CD4-positive, alpha-beta T cell treated with Interleukin-6 at 100 ng/mL for 8 hours (primary cell): Measurements from ENCODE around the gene LCLAT1.
"Not testable (repeated sequence)": the region's sequence is repeated elsewhere in the genome, so short reads cannot be mapped to it uniquely, and the experiment has no call there.

ENCODE experiments used
- DNase-seq: peaks from one replicate; pipeline ENCODE4 v3.0.0-alpha.2; 2020; ENCODE audit warnings: mixed read lengths, low spot score

Gene LCLAT1

DNA sequence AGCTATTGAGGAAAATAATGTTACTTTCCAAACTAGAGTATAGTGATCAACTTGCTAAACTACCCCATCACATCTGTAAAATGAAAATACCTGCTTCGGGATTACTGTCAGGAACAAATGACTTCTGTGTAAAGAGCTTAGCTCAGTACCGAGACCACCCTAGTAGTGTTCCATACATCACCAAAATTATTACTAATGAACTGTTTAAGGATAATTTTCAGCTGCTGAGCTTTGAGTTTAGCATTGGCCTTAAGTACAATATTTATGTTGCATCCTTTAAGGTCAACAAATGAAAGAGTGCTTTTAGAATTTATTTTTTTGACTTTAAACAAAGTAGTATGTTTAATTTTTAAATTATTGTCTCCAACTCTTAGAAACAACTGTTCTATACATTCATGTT lies 144.1 kb downstream of the LCLAT1 start:
- DNase-seq: no peak

DNA sequence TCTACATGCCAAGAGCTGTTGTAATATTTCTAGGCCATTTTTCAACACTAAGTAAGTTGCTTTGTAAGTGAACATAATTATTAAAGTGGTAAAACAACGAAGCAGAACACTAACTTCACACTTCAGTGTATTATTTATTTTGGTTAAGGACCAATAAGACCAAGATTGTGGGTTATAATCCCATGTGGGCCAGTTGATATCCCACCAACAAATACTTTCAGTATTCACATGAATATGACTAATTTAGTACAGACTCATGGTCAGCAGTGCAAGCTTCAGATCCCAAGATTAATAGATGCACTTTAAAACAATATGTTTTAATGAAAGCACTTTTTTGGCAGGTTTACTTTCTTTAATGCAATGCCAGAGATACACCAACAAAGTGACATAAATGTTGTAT lies 154.3 kb downstream of the LCLAT1 start:
- DNase-seq: no peak

DNA sequence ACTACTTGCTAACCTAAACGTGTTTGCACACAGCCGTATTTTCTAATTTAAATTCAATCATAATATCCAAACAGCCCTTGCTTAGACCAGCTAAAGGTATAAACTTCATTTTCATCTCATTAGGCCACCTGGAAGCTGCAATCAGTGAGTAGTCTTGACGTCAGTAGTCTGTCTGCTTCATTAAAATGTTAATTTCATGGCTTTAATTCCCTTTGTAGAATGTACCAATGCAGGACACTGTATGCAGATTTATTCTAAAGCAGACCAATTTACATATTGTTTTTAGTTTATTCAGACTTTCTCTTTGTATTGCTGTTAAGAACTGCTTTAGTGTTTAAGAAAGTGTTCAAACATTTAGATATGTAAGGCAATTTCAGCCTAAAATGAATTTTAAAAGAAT lies 158.2 kb downstream of the LCLAT1 start:
- DNase-seq: no peak

DNA sequence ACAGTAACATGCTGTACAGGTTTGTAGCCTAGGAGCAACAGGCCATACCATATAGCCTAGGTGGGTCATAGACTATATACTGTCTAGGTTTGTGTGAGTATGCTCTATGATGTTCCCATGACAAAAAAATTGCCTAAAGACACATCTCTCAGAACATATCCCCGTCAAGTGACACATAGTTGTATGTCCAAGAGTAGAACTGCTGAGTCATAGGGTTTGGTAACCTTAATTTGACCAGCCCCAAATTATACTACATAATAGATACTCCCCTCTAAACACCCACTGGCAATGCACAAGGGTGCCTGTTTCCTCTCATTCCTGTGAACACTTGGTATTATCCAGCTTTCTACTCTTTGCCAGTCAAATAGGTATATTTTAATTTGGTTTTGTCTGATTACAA lies 161.6 kb downstream of the LCLAT1 start:
- DNase-seq: no peak

DNA sequence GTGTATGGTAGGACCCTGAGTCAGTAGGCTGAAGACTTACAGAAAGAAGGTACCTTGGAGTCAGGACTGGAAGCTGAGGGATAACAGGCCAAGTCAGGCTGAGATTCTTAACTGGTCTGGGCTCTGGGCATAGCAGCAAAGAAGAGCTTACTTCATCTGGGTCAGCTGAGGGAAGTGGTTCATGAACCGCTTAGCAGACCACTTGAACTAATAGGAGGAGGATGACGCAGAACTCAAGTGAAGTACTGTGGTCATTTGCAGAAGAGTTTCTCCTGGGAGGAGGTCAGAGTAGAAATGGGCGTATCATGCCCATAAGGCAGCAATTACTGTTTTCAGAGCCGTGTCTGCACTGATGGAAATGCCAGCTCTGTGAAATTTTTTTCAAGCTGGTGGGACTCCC lies 164.5 kb downstream of the LCLAT1 start:
- no peak for DNase-seq

DNA sequence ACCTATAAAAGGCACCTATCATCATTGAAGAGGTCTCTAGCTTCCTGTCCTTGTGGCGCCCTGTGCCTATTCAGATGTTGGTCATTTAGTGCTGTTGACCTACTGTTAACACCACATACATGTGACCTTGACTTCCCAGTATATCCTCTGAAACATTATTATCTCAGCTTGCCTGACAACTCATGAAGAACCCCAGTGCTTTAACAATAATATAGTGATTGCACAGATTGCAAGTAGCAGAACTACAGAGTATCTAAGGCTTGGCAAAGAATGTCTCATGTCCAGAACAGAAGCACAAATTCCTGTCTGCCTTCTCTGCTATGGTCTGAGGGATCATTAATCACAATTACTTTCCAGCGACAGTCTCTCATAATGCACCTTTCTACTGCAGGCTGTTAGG lies 165.3 kb downstream of the LCLAT1 start:
- DNase-seq: no peak

DNA sequence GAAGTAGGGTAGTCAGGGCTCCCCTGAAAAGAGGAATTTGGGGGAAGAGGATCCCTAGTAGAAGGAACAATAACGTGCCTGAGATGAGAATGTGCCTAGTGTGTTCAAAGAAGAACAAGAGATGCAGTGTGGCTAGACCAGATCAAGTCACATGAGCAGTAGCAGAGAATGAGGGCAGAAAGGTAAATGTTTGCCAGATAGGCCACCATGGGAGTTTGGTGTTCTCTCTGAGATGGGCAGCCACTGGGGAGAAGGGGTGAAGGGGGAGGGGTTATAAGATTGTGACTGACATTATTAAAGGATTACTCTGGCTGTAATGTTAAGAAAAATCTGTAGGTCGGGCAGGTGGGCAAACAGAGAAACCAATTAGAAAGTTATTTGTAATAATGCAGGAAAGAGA lies 166.0 kb downstream of the LCLAT1 start:
- no peak for DNase-seq

DNA sequence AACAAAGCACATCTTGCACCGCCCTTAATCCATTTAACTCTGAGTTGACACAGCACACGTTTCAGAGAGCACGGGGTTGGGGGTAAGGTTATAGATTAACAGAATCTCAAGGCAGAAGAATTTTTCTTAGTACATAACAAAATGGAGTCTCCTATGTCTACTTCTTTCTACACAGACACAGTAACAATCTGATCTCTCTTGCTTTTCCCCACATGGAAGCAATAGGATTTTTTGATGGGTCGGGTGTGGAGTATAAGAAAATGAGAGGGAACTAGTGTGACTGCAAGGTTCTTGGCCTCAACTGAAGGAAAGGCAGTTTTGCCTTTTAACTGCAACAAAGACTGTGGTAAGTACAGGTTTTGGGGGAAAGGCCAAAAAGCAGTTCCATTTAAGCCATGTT lies 167.2 kb downstream of the LCLAT1 start:
- DNase-seq: not testable (repeated sequence)

DNA sequence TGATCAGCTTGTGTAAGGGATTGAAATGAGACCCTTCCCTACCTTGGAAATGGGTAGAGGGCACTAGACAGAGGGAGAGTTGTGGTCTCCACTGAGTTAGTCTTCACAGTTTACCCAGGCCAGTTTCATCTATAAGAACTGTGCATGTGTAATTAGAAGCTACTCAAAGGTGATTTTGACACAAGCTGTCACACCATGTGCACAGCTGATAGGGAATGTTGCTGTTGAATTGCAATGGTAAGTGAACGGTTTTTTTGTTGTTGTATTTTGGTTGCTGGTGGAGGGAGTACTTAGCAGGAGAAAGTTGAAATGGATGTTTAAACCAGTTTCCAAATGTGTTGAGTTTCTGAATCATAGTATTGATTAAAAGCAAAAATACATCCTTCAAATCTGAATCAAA lies 168.9 kb downstream of the LCLAT1 start:
- DNase-seq: no peak

DNA sequence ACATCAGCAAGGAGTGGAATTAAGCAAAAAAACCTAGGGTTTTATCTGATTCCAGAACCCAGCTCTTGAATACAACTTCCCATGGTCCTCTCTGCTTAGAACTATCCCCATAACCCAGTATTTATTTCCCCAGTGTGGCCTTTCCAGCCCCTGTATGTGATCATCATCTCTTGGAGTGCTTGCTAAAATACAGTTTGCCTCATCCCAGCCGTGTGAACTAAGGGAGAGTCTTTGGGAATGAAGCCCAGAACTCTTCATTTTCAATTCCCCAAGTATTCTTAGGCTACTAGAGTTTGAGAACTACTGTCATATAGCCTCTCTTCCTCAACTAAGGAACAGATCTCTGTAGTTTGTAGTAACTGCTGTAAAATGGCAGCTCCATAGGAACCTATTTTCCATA lies 173.1 kb downstream of the LCLAT1 start:
- DNase-seq: no peak

DNA sequence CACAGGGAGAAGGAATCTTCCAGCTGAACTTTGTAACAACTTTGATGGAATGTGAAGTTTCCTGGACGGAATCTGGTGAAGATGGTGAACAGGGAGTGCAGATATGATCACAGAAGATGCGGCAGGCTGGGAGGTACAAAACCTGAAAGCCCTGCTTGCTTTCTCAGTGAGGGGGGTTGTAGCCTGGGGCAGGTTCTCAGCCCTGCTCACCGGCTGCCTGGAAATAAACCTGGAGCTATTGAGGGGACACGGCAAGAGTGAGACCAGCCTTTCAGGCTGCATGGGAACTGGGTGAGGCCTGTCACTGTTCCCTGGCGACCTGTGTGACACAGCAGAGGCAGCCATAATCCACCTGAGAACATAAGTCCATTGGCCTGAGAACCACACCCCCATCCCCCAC lies 174.8 kb downstream of the LCLAT1 start:
- no peak for DNase-seq

DNA sequence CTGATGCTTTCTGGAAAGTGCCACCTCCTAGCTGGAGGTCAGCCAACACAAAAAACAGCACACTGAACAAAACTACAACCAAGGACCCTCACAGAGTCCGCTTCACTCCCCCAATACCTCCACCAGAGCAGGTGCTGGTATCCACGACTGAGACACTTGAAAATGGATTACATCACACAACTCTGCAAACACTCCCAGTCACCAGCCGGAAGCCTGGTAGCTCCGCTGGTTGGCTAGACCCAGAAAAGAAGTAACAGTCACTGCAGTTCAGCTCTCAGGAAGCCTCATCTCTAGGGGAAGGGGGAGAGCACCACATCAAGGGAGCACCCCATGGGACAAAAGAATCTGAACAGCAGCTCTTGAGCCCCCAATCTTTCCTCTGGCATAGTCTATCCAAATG lies 175.4 kb downstream of the LCLAT1 start:
- DNase-seq: no peak

DNA sequence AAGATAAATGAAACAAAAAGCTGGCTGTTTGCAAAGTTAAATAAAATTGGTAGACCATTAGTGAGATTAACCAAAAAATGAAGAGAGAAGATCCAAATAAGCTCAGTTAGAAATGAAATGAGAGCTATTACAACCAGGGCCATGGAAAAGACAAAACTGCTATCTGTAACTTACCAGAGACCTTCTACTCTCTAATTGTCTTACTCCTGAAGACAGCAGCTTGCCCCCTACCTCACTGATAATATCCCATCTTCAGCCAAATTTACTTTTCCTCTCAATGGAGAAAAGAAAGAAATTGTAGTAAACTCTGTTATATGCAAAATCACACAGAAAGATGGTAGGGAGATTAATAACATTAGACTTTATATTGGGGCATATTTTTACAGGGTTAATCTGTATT lies 178.2 kb downstream of the LCLAT1 start:
- no peak for DNase-seq

DNA sequence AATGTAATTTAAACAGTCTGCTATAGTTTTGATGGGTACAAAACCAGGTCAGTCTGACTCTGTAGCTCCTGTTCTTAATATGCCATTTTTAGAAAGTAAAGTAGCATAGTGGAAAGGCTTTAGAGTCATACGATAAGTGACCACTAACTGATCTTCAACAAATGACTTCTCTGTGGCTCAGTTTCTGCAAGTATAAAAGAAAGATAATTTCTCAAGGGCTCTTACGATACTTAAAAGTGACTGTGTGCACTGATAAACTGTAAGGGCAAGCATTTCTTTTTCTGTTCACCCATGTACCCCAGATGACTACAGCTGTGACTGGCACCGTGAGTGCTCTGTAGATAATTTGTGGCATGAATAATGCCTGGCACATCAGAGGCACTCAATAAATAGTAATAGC lies 178.7 kb downstream of the LCLAT1 start:
- DNase-seq: no peak

DNA sequence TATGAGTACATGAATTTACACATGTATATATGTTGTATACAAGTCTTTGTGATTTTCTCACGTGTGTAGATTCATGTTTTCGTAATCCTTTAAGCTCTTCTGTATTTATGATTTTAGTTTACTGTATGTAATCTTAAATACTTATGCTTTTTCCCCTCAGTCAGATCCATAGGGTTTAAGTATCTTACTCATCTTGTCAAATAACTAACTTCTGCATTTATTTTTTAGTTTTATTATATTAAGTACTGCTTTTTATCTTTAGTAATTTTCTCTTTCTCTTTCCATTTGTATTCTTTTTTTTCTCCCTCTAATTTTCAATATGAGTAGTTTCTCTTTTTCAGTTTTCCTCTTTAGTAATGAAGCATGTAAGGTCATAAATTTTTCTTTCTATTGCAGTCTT lies 179.4 kb downstream of the LCLAT1 start:
- no peak for DNase-seq

DNA sequence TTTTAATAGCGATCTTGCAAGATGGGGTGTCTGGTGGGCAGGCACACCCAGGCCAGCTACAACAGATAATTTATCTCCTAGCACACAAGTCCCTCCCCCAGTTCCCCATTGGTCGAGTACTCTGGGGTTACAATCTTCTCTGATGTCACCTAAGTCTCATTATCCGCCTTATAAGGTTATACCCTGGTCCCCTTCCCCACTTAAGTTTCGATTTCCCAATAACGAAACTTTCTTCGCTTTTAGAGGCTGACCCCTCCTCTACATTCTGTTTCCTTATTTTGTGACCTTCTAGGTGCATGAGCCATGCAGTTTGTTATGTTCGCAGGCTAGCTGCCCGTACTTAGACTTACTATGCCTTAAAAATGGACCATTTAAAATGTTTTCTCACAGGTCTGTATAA lies 180.1 kb downstream of the LCLAT1 start:
- DNase-seq: no peak

DNA sequence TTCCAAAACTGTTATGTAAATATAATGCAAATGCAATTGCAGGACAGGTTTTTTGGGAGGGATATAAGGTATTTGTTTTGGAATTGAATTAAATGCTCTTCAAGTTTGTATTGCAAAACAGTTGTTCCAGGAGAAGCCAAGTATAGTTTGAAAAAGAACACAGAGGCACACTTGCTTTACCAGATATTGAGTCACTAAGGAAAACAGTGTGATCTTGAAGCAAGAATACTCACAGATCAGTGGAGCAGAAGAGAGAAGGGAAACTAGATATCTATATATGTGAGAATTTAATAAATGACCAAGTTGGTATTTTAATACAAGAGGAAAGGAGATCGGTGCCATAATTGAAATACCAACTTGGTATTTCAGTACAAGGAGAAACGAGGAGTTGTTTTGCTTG lies 181.3 kb downstream of the LCLAT1 start:
- no peak for DNase-seq

DNA sequence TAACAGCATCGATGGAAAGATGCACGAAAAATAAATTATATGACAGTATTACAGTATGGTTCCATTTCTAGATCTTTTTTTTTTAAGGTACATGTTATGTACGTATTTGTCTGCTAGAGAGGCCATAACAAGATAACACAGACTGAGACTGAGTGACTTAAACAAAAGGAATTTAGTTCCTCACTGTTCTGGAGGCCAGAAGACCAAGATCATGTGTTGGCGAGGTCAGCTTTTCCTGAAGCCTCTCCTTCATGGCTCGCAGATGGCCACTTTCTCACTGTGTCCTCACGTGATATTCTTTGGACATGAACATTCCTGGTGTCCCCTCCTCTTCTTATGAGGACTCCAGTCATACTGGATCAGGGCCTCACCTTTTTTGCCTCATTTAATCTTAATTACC lies 182.8 kb downstream of the LCLAT1 start:
- DNase-seq: no peak

DNA sequence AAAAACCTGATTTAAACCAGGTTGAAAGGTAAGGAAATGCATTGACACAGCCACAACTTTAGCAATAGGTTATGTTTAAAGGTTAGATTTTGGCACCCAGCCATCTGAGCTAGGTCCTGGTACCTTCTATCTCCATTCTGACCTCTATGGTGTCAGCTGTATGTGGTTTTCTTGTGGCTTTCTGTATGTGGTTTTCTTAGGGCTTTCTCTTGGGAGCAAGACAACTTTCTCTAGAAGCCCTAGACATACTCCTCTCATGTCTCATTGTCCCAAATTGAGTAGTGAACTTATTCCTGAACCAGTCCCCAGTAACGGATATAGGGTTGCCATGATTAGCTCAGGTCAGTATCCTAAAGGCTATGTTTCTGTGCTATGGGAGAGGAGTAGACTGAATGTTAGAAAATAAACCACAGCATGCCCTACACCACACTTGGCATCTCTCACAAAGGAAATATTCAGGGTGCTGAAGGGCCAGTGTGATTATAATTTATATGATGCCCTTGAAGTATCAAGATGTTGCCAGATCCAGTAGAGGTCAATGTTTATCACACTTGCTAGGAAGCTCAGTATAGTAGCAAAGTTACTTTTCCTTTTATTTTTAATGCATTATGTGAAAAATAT lies 184.1 kb downstream of the LCLAT1 start:
- DNase-seq: peak; percentile 3

DNA sequence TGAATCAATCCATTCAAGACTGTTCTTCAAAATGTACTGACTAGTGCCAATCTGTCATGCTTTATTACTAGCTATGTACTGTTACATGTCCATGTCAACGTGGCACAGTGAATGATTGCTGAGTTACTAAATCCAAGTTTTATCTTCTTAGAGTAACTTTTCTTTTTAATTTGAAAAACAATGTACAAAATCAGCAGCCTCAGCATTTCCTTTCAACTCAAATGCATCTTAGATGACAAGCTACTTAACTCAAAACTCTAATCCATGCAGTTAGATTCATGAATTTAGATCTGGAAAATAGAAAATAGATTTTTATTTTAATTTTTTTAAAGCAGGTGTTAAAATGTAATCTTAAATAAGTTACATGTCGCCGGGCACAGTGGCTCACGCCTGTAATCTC lies 186.0 kb downstream of the LCLAT1 start:
- no peak for DNase-seq

DNA sequence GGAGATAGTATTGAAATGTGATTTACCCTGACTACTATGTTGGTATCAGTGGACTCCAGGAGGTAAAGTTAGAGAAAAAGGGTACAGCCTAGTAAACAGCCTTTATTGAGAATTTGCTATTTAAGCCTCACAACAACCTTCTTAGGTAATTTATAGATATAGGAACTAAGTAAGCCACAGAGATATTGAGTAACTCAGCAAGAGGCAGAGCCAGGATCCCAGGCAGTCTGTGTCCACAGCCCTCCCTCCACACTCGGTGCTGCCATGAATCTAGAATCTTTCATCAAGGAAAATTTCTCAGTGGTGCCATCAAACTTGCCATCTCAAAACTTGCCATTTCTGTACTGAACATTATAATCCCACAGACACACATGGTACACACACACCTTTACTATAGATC lies 189.3 kb downstream of the LCLAT1 start:
- no peak for DNase-seq

DNA sequence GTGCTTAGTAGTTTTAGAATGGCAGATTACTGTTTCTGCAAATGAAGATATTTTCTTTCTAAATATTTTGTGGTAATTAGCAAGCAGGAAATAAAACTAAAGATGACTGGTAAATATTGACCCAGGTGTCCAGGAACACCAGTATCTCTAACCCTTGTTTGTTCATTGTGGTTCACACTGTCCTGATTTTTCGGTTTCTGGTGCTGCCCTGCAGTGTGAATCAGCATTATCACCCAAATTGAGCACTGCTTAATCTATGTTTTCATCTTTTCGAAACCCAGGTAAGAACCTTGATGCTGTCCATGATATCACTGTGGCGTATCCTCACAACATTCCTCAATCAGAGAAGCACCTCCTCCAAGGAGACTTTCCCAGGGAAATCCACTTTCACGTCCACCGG lies 192.8 kb downstream of the LCLAT1 start:
- no peak for DNase-seq

DNA sequence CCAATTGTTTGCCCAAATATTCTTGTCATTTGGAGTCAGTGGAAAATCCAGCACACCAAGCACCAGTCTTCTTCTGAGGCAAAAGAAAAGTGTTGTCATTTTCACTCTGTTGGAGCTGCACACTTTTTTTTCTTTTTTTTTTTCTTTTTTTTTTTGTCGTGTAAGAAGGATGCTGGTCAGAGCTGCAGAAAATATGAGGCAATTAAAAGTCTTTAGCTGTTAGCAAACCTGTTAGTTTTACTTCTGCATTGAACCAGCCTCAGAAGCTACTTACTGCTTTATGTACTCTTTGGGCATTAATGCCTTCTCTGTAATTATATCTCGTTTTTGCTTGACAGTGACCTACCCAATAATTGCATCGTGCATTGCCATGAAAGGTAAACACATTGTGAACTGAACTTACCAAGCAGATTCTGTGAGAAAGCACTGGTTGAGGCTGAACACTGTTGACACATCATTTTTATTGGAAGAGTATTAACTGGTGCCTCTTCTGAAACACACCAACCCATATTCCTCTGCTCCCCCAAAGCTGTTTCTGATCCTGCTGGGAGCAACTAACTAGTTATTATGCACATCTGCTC lies 194.8 kb downstream of the LCLAT1 start:
- no peak for DNase-seq

DNA sequence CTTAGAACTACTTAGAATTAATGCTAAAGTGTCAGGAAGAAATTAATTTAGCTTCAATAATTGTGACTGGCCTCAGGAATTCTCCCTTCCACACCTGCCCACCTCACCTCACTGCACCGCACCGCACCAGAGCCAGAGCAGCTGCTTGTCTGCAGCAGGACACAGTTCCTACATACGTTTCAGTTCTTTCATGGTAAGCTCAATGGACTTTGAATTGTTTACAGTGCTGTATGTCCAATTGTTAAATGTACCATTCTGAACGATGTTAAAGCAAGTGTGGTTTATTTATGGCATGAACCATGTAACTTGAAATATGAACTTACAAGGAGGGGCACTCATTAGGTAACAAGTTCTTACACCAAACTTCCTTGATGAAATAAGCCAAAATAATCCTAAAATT lies 196.0 kb downstream of the LCLAT1 start:
- not testable (repeated sequence) for DNase-seq

DNA sequence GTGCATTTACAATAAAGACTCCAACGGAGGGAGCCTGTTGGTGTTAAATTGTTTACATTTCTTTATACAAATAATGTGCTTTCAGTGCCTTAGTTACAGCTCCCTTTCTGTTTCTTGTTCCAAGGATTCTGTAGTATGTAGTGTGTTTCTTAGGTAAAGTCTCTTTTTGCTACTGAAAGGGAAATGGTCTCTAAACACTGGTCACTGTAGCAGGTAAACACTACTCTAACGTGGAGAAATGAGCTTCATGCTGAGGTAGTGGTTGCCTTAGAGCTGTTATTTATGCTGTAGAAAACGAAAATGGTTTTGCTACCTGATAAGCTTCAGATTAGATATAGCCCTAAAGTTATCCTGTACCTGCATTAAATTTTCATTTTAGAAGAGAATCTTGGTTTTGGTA lies 196.6 kb downstream of the LCLAT1 start:
- DNase-seq: no peak
